B cell (primary cell): ENCODE data around the gene MRPL18. TPM values are rescaled to one million over a fixed set of nuclear protein-coding genes. Genes with fewer than 3 reads are reported as not detected.
A peak's percentile ranks its signal among the peaks of the same experiment; 100 is the strongest.
"Not testable (repeated sequence)": the region's sequence is repeated elsewhere in the genome, so short reads cannot be mapped to it uniquely, and the experiment has no call there.

ENCODE experiments used
- ATAC-seq: fragments of 200-7000 bp; cut with Tn5 transposase; one replicate; pipeline ENCODE4 v1.10.0; 2021; ENCODE audit warnings: low read depth, mild to moderate bottlenecking, moderate number of reproducible peaks, moderate library complexity
- CTCF ChIA-PET: fragments of 350-600 bp; sonication (Branson Sonifier 250); formaldehyde crosslinking; loops from one replicate; lab custom pipeline; 2021; ENCODE audit warnings: antibody characterized with exemption, inconsistent platforms; lab: Charles Lee
- POLR2A ChIA-PET: fragments of 350-600 bp; sonication (Branson Sonifier 250); formaldehyde crosslinking; loops from one replicate; lab custom pipeline; 2021; ENCODE audit warnings: antibody characterized with exemption; lab: Charles Lee
- DNase-seq: peaks from one replicate; pipeline ENCODE4 v3.0.0; 2013
- H2AFZ ChIP-seq: 2 replicates; pipeline ENCODE4 v1.6.1; 2012; ENCODE audit warnings: mild to moderate bottlenecking, low read depth, low read length; ENCODE audit not compliant: insufficient read depth, poor library complexity, severe bottlenecking
- H3K27ac ChIP-seq, 2 donors: 1 replicate in 1 of 2; 2 replicates in 1 of 2; pipeline ENCODE4 v1.5.1; 2012 to 2013; ENCODE audit warnings: low read length in 2 of 2, mild to moderate bottlenecking in 2 of 2, moderate library complexity in 1 of 2
- H3K27me3 ChIP-seq, 4 experiments: fragments of 200-600 bp in 1 of 4; sonication (generic) in 1 of 4; replicated peaks in 1 of 4; 1 replicate in 2 of 4; 2 replicates in 2 of 4; pipeline versions ENCODE4 v1.6.1 to v1.7.0; 2013 to 2016; ENCODE audit warnings: low read length in 3 of 4, mild to moderate bottlenecking in 2 of 4, mixed read lengths in 1 of 4, moderate library complexity in 1 of 4; ENCODE audit not compliant: insufficient read depth in 4 of 4, control insufficient read depth in 3 of 4; ENCODE audit errors: control extremely low read depth in 1 of 4
- H3K36me3 ChIP-seq, 2 experiments: replicated peaks in 1 of 2; 1 replicate in 1 of 2; 2 replicates in 1 of 2; pipeline versions ENCODE4 v1.6.1 to v1.7.1; 2013; ENCODE audit warnings: low read length in 1 of 2; ENCODE audit not compliant: insufficient read depth in 2 of 2, control insufficient read depth in 1 of 2; ENCODE audit errors: control extremely low read depth in 1 of 2, extremely low read depth in 1 of 2
- H3K4me1 ChIP-seq, 2 donors: fragments of 200-600 bp in 1 of 2; sonication (generic) in 1 of 2; 1 replicate in 1 of 2; 2 replicates in 1 of 2; pipeline versions ENCODE4 v1.5.1 to v1.6.1; 2013 to 2017; ENCODE audit warnings: low read length in 2 of 2; ENCODE audit not compliant: control insufficient read depth in 2 of 2, insufficient read depth in 2 of 2
- H3K4me2 ChIP-seq: replicated peaks from 2 replicates; pipeline ENCODE3; 2012; ENCODE audit warnings: mild to moderate bottlenecking, low read depth, low read length; ENCODE audit not compliant: poor library complexity, severe bottlenecking
- H3K4me3 ChIP-seq, 5 experiments: fragments of 200-600 bp in 1 of 5; sonication (generic) in 1 of 5; 1 replicate in 3 of 5; 2 replicates in 2 of 5; pipeline versions ENCODE4 v1.5.1 to v1.7.0; 2011 to 2016; ENCODE audit warnings: low read length in 4 of 5, mild to moderate bottlenecking in 4 of 5, low read depth in 2 of 5, control low read depth in 1 of 5, moderate library complexity in 1 of 5; ENCODE audit not compliant: insufficient read depth in 1 of 5; ENCODE audit errors: control extremely low read depth in 1 of 5, extremely low read depth in 1 of 5
- H3K79me2 ChIP-seq: fragments of 200-600 bp; sonication (generic); one replicate; pipeline ENCODE4 v1.6.0; 2016; ENCODE audit warnings: low read length; ENCODE audit not compliant: control insufficient read depth, insufficient read depth
- H3K9ac ChIP-seq: fragments of 200-600 bp; sonication (generic); 2 replicates; pipeline ENCODE4 v1.6.1; 2017; ENCODE audit warnings: mild to moderate bottlenecking, low read length, moderate library complexity
- H3K9me3 ChIP-seq, 3 donors: one replicate each; pipeline versions ENCODE4 v1.6.1 to v1.7.1; 2013; ENCODE audit warnings: low read length in 2 of 3; ENCODE audit not compliant: control insufficient read depth in 2 of 3, insufficient read depth in 1 of 3; ENCODE audit errors: control extremely low read depth in 1 of 3
- H4K20me1 ChIP-seq: 2 replicates; pipeline ENCODE4 v1.6.0; 2012; ENCODE audit warnings: mild to moderate bottlenecking, low read length; ENCODE audit not compliant: insufficient read depth, control insufficient read depth, poor library complexity, severe bottlenecking
- H3K27ac Mint-ChIP-seq: one replicate; pipeline ENCODE4 v1.8.0; 2021; ENCODE audit warnings: mixed read lengths
- H3K27me3 Mint-ChIP-seq: one replicate; pipeline ENCODE4 v1.8.0; 2021; ENCODE audit warnings: mixed read lengths
- H3K4me1 Mint-ChIP-seq: one replicate; pipeline ENCODE4 v1.8.0; 2021; ENCODE audit warnings: mixed read lengths
- H3K4me3 Mint-ChIP-seq: one replicate; pipeline ENCODE4 v1.8.0; 2021; ENCODE audit warnings: mixed read lengths
- H3K9me3 Mint-ChIP-seq: one replicate; pipeline ENCODE4 v1.8.0; 2022; ENCODE audit warnings: mixed read lengths; ENCODE audit not compliant: insufficient read depth
- EZH2 ChIP-seq: IDR thresholded peaks from 2 replicates; pipeline ENCODE4 v1.6.1; 2012; ENCODE audit warnings: borderline replicate concordance, low read depth, mild to moderate bottlenecking, moderate library complexity, low read length; ENCODE audit not compliant: insufficient read depth, poor library complexity, severe bottlenecking
- WGBS: methylation state at CpG from one replicate; pipeline ENCODE4 v1.1.5; 2013; ENCODE audit warnings: missing lambda C conversion rate; ENCODE audit not compliant: insufficient coverage; 5-methylcytosine and 5-hydroxymethylcytosine counted together
- intact Hi-C: fragments of 100-400 bp; cut with micrococcal nuclease; formaldehyde crosslinking; loops from one replicate; pipeline ENCODE4 v1.10.0; 2022
- polyA plus RNA-seq: library from polyadenylated mRNA; depleted of rRNA; stranded (reverse); fragments of >200 nt; gene quantifications from 2 replicates; pipeline ENCODE4 v1.2.3, GENCODE V29; 2012
- total RNA-seq, 2 donors: library from RNA; stranded (reverse); fragments of 120-200 nt in 1 of 2; gene quantifications; 1 replicate in 1 of 2; 2 replicates in 1 of 2; pipeline versions ENCODE4 v1.2.3 to v1.2.4, GENCODE V29; 2013 to 2022
- TF ChIP-seq, protein P1 (sequence below): fragments of 200-600 bp; IDR thresholded peaks from one replicate; pipeline ENCODE4 v1.8.0; 2022; ENCODE audit warnings: antibody characterized with exemption, mild to moderate bottlenecking

Gene MRPL18
- total and polyA plus RNA-seq, 2 donors (not counting 1 experiment from before 2014, with no cell fraction given): 32.1 to 35.1 TPM

DNA sequence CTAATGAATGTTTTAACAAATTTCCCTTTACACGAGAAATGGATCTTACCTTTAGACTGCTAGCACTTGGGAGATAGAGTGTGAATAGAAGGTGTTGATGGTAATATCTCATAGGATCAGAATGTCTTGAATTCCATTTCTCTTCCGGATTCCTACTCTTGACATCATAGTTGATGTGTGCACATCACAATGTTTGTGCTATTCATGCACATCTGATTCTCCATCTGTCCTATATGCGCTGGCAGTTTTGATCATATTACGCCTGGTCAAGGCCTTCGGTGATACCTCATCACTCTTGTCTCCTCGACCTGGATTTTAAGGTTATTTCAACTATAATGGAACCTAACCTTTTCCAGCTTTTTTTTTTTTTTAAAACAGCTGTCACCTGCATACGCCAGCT is 45.2 kb upstream of the MRPL18 start:
- Histone ChIP-seq H3K27ac (peak overlapping the region in 1 of 2 donors; percentile 36), H3K4me1 (no peaks in the 10 kb centered on the region), H3K4me2 (no peak overlapping the region), H3K27me3 (no peaks in the 10 kb centered on the region), H3K9me3 (no peaks in the 10 kb centered on the region), H4K20me1 (peaks cover 30% of the 10 kb centered on the region), H3K79me2 (peaks cover 52% of the 10 kb centered on the region), H3K4me3 (no peak overlapping the region), H2AFZ (no peak overlapping the region), H3K9ac (no peak overlapping the region), H3K36me3 (peaks cover 20 to 94% of the 10 kb centered on the region in 2 experiments)
- no peaks in the 10 kb centered on the region for H3K27me3 Mint-ChIP-seq
- H3K4me1 Mint-ChIP-seq: no peaks in the 10 kb centered on the region
- H3K27ac Mint-ChIP-seq: no peak overlapping the region
- ATAC-seq (no peak), DNase-seq (no peak)
- TF ChIP-seq, protein P1, sequence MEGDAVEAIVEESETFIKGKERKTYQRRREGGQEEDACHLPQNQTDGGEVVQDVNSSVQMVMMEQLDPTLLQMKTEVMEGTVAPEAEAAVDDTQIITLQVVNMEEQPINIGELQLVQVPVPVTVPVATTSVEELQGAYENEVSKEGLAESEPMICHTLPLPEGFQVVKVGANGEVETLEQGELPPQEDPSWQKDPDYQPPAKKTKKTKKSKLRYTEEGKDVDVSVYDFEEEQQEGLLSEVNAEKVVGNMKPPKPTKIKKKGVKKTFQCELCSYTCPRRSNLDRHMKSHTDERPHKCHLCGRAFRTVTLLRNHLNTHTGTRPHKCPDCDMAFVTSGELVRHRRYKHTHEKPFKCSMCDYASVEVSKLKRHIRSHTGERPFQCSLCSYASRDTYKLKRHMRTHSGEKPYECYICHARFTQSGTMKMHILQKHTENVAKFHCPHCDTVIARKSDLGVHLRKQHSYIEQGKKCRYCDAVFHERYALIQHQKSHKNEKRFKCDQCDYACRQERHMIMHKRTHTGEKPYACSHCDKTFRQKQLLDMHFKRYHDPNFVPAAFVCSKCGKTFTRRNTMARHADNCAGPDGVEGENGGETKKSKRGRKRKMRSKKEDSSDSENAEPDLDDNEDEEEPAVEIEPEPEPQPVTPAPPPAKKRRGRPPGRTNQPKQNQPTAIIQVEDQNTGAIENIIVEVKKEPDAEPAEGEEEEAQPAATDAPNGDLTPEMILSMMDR: no peak
- no peak for TF ChIP-seq EZH2
- ChIA-PET POLR2A (no interaction called here), CTCF (interaction anchor here (1.2 kb wide), 1 partner anchor 56 kb away, joined by 3 read pairs; no protein-coding TSS in a partner anchor)
- no peak overlapping the region for H3K4me3 Mint-ChIP-seq
- WGBS: 94% methylated on average over 5 of the region's 7 CpGs
- H3K9me3 Mint-ChIP-seq: no peaks in the 10 kb centered on the region
- intact Hi-C loops: no loop called here

DNA sequence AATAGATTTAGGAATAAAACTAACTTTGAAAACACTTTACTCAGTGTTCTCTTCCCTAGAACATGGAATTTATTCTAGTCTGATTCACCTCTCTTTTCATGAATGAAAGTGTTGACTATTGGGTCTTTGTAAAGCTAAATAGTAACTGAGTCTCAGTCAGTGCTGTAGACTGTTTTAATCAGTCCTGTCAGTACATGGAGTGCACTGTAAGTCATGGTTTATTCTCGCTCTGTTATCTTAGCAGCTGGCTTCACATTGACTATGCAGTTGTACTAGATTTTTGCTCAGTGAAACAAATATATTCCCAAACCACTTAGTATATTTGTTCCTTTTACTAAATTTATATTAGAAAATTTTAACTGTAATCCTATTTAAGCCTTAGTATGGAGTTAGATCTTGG is 43.5 kb upstream of the MRPL18 start:
- CTCF ChIA-PET: no interaction called here
- peaks cover 20 to 84% of the 10 kb centered on the region in 2 experiments for H3K36me3 ChIP-seq
- no peak overlapping the region for H3K9ac ChIP-seq
- no peak overlapping the region for H3K4me3 ChIP-seq
- H3K4me3 Mint-ChIP-seq: no peak overlapping the region
- H3K4me1 ChIP-seq: no peaks in the 10 kb centered on the region
- WGBS: no CpG with 5 or more reads among the region's 1 CpG
- ATAC-seq (no peak), DNase-seq (no peak)
- peaks cover 30% of the 10 kb centered on the region for H4K20me1 ChIP-seq
- H3K9me3 ChIP-seq: no peaks in the 10 kb centered on the region
- no peak overlapping the region for H3K27ac Mint-ChIP-seq
- no peaks in the 10 kb centered on the region for H3K9me3 Mint-ChIP-seq
- no peak overlapping the region for H3K4me2 ChIP-seq
- POLR2A ChIA-PET: no interaction called here
- H3K4me1 Mint-ChIP-seq: no peaks in the 10 kb centered on the region
- H3K27me3 Mint-ChIP-seq: no peaks in the 10 kb centered on the region
- H3K27me3 ChIP-seq: no peaks in the 10 kb centered on the region
- no peak overlapping the region for H2AFZ ChIP-seq
- peaks cover 35% of the 10 kb centered on the region for H3K79me2 ChIP-seq
- intact Hi-C loops: no loop called here
- no peak overlapping the region for H3K27ac ChIP-seq
- TF ChIP-seq, protein P1: no peak
- TF ChIP-seq EZH2: no peak

DNA sequence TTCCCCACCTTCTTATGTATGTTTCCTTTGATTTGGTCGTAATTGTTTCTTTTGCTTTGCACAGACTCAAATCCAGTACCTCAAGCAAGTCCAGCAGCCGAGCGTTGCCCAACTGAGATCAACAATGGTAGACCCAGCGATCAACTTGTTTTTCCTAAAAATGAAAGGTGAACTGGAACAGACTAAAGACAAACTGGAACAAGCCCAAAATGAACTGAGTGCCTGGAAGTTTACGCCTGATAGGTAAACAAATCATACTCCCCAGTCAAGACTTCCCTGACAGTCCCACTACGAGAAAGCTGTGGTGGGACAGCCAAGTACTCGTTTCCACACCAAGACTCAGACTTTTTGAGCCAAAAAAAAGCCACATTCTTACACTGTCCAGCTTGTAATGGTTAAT is 42.1 kb upstream of the MRPL18 start:
- H3K27me3 ChIP-seq, H3K4me1 Mint-ChIP-seq, H3K4me3 ChIP-seq, ATAC-seq, H3K9me3 ChIP-seq, H3K4me3 Mint-ChIP-seq, POLR2A ChIA-PET, H3K9ac ChIP-seq, H3K27ac ChIP-seq, DNase-seq, H3K27me3 Mint-ChIP-seq, H3K27ac Mint-ChIP-seq, H3K4me1 ChIP-seq, H2AFZ ChIP-seq, H3K4me2 ChIP-seq, CTCF ChIA-PET, H3K9me3 Mint-ChIP-seq, intact Hi-C loops: not testable (repeated sequence)
- 92% methylated on average over 3 of the region's 7 CpGs for WGBS
- Histone ChIP-seq H4K20me1 (peaks cover 24% of the 10 kb centered on the region), H3K79me2 (peaks cover 24% of the 10 kb centered on the region), H3K36me3 (peaks cover 25 to 78% of the 10 kb centered on the region in 2 experiments)
